KBM-7 (cell line): ENCODE data around the gene MED13L.
"Not testable (repeated sequence)": the region's sequence is repeated elsewhere in the genome, so short reads cannot be mapped to it uniquely, and the experiment has no call there.

Source experiments
- DNase-seq: peaks from one replicate; pipeline ENCODE4 v3.0.0-alpha.2; 2015
- in situ Hi-C: fragments of 300-500 bp; cut with MboI; formaldehyde crosslinking; loops from 2 replicates; pipeline ENCODE4 v1.14.3; 2020; ENCODE audit warnings: low sequenced_read_pairs, low pct_unique_long_range_greater_than_20kb, mixed read lengths

MED13L gene

DNA sequence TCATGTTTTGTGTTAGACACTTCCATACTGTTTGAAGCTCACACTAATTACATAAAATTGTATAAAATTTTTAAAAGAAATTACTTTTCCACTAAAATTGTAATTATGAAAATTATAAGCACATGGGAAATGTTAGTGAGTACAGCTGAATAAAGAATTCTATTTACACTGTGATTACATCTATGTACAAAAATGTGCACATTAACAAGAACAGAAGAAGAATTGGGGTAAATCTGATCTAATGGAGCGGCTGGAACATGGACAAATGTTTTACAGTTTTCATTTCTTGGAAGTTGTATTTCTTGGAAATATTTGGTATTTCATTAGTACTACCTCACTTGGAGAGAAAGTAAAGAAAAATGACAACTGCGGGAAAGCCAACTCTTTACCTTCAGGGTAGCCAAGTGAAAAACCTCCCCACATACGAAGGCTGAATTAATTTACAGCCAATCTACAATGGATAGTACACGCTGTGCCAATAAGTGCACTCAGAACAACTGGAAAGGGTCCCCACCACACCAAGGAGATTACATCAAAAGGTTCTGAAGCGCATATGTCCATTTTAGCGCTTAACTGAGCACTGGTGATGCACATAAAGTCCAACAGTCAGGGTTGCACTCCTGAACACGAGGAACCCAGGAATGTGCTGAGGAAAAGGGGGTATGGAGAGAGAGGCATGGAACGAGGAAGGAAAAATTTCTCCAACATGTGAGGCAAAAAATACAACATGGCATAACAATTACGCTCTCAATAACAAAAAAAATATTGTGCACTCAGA lies 17.5 kb downstream of the MED13L start:
- in situ Hi-C loops, result no loop called here
- no peak for DNase-seq

DNA sequence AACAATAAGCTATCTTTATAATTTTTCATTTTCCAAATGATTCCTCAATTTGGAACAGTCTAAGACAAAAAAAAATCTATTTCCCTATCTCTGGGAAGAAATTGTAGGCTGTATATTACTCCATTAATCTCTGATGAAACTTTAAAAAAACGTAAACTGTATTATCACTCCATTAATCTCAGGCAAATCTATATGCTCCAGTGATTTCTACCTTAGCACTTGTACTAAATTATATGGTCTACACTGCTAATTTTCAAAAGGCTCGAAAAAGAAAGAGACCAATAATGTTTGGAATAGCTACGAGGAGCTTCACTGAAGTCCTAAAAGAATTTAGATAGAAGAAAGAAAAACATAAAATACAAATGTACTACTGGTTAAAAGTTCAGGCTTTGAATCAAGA lies 19.7 kb downstream of the MED13L start:
- in situ Hi-C loops, result no loop called here
- DNase-seq, result no peak

DNA sequence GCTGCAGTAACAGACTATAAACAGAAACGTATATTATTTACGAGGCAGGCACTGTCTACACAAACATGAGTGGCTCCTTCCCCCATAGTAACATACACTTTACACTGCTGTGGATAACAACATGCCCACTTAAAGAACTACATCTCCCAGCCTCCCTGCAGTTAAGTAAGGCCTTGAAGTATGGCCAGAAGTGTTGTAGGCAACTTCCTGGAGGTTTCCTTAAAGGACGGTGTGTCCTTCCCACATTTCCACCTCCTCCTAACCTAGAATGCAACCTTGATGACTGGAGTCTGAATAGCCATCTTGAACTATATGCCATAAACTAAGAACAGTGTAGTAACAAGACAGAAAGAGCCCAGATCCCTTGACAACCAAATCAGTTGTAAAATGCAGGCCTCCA lies 20.3 kb downstream of the MED13L start:
- in situ Hi-C loops, result no loop called here
- DNase-seq, result peak; percentile 37

DNA sequence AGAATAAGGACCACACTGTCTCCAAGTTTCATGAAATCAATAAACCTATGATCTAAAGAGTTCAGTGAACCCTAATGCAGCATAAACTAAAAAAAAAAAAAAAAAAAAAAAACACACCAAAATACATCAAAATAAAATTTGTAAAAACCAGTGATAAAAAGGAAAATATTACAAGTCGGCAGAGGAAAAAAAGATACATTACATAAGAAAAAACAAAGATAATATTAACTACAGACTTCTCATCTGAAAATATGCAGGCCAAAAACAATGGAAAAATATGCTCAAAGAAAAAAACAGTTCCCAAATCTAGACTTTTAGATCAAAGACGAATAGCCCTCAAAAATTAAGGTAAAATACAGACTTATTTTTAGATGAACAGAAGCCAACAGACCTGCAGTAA lies 27.6 kb downstream of the MED13L start:
- in situ Hi-C loops, result no loop called here
- no peak for DNase-seq

DNA sequence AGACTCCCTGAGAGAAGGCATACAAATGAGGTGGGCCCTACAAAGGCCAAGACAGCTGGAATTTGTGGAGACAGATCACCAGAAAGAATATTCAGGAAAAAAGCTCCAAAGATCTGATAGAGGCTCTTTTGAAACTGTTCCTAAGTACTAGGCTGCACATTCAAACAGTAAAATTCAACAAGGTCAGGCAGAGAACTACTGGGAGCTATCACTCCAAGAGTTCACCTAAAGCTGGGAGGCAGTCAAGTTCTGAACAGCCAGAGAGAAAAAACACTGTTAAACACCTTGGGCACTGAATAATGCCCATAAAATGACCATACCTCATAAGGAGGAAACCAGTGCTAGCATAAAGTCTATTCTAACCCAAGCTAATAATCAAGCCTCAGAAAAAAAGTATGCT lies 28.6 kb downstream of the MED13L start:
- in situ Hi-C loops, result no loop called here
- no peak for DNase-seq

DNA sequence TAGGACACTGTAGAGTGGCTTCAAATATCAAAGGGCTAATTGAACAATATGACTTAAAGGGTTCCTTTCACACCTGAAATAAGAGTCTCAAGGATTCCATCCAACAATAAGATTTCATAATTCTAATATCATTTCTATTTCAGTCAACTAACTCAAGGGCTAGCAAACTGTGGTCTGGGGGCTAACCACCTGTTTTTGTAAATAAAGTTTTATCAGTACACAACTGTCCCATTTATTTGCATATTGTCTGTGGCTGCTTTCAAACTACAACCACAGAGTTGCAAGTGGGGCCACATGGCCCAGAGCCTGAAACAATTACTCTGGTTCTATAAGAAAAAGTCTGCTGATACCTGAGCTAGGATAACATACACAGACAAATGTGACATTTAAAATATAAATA lies 29.1 kb downstream of the MED13L start:
- in situ Hi-C loops, result no loop called here

DNA sequence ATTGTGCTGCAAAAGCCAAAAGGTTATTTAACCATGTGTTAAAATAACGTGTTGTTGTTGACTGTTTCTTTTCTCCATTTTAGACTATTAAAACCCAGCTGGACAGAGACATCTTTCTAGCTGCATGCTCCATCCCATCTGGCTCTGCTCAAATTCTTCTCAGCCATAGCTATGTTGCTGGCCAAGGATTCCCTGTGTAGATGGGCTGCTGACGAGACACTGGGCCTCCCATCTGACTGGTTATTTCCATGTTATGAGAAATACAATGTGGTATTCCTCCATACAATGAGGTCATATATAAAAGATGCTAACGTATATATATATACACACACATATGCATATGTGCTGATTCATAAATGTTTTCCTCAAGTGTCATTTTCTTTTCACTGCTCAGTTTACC lies 30.1 kb downstream of the MED13L start:
- DNase-seq, result no peak
- in situ Hi-C loops, result no loop called here

More for the DNA sequence above, 29.1 kb downstream of the MED13L start:
- no peak for DNase-seq

DNA sequence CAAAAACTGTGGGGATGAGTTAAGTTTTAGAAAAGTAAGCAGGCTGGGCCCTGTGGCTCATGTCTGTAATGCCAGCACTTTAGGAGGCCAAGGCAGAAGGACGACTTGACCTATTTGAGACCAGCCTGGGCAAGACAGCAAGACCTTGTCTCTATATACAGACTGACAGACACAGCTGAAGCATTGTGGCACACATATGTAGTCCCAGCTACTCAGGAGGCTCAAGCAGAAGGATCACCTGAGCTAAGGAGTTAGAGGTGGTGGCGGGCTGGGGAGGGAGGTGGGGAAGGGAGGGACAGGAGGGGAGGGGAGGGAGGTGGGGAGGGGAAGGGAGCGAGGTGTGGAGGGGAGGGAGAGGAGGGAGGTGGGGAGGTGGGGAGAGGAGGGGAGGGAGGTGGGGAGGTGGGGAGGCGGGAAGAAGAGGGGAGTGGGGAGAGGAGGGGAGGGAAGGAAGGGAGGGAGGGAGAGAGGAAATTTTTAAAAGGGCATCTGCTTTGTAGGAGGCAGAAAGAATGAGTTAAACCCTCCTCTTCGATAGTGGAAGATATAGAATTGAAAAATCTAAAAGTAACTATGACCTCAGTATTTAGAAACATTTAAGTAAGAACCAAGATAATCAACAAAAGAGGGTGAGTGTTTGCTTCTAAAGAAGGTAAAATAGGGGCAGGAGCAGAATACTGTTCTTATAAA lies 30.9 kb downstream of the MED13L start:
- in situ Hi-C loops, result no loop called here
- DNase-seq, result no peak

DNA sequence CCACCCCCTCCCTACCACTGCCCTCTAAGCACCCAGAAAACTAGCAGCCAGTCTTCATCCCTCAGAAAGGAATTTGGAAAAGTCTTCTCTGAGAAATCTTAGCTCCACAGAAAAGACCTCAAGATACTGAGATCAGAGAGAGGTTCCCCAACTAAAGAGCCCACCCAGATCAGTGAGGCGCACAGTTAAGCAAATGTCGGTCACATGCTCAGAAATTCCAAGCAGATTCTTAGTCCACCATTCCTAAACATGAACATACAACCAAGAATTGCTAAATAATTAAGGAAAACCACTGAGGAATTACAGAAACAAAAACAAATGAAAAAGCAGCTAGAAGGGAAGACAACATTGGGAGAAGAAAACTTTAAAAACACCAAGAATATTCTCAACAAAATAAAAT lies 32.3 kb downstream of the MED13L start:
- in situ Hi-C loops, result no loop called here
- DNase-seq, result no peak

DNA sequence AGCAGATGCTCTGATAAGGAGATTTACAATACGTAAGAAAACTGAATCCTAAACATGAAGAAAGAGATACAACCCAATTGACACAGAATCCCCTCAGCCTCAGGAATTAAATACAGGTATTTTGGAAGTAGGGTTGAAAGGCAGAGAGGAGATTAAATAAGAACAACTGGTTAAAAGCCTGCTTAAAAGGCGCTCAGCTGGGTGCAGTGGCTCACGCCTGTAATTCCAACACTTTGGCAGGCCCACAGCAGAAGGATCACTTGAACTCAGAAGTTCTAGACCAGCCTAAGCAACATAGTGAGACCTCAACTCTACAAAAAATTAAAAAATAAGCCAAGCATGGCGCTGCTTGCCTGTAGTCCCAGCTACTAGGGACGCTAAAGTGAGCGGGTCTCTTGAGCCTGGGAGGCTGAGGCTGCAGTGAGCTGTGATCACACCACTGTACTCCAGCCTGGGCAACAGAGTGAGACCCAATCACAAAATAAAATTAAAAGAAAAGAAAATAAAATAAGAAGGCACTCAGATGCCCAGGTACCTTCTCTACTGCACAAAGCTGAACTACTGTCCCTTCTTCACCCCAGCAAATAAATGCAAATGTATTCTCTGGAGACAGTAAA lies 32.9 kb downstream of the MED13L start:
- DNase-seq, result no peak
- in situ Hi-C loops, result no loop called here

DNA sequence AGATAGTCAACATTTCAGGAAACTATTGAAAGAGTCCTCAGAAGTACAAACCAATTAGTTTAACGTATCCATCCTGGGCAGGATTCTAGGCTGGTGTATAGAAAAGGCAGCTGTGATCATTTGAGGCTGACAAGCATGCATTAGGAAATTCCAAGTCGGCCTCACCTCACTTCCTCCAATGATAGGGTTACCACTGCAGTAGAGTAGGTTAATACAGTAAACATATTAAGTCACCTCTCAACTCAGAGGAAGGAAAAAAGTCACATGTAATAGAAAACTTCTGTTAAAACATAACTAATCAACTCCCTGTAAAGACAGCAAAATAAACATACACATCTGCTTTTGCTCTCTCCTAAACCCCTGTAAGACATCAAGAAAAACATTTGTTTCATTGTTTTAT lies 33.5 kb downstream of the MED13L start:
- in situ Hi-C loops, result no loop called here
- no peak for DNase-seq

DNA sequence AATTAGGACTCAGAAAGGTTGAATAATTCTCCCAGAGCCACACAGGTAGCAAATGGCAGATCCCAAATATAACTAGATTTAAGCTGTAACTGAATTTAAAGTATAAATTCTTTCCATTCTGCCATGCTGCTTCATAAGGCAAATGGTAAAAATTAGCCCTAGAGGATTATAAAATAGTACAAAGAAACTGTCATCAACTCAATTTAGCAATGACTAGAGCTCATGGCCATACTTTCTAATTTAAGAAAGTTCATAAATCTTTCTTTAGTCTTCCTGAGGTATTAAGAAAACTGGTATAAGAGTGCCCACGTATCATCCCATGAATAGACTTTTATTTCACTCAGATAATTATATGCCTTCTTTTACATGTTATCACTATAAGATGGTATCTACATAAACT lies 34.8 kb downstream of the MED13L start:
- in situ Hi-C loops, result no loop called here
- DNase-seq, result no peak

DNA sequence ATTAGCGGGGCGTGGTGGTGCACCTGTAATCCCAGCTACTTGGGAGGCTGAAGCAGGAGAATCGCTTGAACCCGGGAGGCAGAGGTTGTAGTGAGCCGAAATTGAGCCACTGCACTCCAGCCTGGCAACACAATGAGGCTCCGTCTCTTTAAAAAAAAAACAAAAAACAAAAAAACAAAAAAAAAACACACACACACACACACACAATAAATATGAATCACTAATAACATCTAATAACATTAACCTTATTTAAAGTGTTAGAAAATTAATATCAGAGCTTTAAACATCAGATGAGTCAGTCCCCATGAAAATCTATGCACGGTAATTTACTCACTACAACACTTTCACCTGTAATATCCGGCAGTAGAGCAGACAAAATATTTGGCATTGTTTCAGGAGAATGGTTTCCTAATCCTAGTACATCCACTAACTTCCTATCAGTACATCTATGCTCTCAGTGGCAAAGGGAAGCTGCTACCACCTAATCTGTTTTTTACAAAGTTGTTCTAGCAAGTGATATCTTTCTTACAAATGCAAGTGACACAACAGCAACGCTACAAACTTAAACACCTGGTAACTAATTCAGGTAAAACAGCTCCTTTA lies 36.2 kb downstream of the MED13L start:
- no peak for DNase-seq
- in situ Hi-C loops, result no loop called here

DNA sequence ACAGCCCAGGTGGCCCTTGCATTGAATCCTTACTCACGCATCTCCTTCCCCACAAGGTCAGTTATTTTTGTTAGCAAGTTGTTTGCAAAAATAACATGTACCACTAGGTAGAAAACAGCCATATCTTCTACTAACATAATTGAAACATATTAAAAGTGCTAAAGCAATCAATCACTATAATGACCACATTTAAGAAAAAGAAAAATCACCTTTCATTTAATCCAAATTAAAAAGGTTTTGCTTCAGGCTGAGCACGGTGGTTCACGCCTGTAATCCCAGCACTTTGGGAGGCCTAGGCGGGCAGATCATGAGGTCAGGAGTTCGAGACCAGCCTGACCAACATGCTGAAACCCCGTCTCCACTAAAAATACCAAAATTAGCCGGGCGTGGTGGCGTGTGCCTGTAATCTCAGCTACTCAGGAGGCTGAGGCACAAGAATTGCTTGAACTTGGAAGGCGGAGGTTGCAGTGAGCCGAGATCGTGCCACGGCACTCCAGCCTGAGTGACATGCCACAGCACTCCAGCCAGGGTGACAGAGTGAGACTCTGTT lies 38.8 kb downstream of the MED13L start:
- in situ Hi-C loops, DNase-seq: not testable (repeated sequence)

DNA sequence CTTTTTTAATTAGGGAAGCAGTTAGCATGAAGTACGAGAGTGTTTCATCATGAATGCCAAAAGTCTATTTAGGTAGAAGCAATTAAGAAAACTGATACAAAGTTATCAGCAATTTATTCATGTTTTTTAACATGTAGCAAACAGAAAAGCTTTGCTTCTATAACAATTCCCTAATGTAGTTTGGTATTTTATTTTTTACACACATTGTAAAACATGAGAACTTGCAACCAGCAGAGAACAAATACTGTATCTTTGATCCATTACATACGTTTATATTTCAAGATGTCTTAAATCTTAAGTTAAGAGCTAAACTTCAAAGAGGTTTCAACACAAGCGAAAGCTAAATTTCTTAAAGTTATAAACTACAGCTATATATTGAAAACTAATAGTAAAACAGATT lies 39.3 kb downstream of the MED13L start:
- in situ Hi-C loops, result no loop called here
- no peak for DNase-seq

DNA sequence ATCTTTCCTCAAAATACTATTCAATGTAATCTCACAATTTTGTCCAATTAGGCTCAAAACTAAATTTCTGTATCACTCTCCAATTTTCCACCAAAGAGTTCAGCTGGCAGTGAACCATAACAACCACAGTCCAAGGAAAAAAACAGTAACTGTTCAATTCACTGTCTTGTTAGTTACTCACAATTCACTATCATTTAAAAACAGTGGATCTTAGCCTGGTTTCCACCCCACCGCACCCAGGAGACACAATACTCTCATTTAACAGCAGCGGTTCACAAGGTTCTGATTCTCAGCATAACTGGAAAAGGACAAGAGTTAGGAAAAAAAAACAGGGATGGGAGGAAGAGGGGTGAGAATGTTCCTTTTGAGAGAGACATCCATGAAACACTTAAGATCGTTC lies 40.5 kb downstream of the MED13L start:
- in situ Hi-C loops, result no loop called here
- DNase-seq, result no peak

DNA sequence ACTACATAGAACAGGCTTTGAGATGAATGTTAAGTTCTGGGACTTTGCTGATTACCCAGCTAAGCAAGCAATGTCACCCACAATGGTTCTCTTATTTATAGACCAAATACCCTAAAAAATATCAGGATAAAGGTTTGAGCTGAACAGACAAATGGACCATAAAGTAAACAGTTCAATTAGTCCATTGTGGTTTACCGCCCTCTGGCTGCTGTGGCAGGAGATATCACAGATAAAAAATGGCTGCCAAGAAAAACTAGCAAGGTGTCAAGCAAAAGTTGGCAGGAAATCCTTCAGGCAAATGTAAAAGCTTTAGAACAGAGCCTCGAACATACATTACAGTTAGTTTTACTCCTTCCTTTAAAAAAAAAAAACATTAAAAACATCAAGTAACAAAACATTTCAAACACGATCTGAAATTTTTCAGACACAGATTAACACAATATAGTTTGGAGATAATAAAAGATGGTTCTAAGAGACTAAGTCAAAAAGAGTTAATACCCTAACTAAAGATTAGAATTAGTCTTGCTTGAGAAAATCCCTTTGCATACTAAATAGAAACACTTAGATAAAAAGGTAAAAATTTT lies 41.3 kb downstream of the MED13L start:
- DNase-seq, result peak; percentile 55
- in situ Hi-C loops, result no loop called here

DNA sequence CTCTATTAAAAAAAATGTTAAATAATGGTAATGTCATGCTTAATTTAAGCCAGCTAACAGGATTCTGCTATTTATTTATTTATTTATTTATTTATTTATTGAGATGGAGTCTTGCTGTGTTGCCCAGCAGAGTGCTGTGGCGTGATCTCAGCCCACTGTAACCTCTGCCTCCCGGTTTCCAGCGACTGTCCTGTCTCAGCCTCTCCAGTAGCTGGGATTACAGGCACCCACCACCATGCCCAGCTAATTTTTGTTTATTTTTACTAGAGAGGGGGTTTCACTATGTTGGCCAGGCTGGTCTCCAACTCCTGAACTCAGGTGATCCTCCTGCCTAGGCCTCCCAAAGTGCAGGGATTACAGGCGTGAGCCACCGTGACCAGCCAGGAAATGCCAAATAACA lies 43.3 kb downstream of the MED13L start:
- DNase-seq, in situ Hi-C loops: not testable (repeated sequence)

DNA sequence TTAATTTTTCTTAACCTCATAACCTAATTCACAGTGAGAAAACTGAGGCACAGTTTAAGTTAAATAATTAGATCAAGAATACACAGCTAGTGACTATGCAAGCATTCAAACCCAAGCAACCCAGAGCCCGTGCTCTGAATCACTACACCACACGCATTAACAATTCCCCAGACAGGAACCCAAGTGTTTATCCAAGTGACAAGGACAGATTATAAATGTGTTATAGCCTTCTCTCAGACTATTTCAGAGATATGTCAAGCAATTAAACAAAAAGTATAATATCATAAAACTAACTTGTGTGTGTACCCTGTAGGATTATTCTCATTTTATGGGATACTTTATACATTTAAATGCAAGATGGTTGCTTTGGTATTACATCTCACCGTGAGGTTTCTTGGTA lies 43.8 kb downstream of the MED13L start:
- DNase-seq, result no peak
- in situ Hi-C loops, result no loop called here
